HEK293 (cell line): ENCODE results near the gene NRSN2.

Experiments used
- FEZF1 ChIP-seq: fragments of 450-650 bp; formaldehyde crosslinking; IDR thresholded peaks from 2 replicates; pipeline ENCODE4 v1.5.1; 2016; ENCODE audit warnings: missing biosample characterization, missing genetic modification characterization
- KLF1 ChIP-seq: fragments of 450-650 bp; formaldehyde crosslinking; IDR thresholded peaks from 2 replicates; pipeline ENCODE4 v1.5.1; 2016; ENCODE audit warnings: missing biosample characterization, missing genetic modification characterization
- OSR2 ChIP-seq: fragments of 450-650 bp; formaldehyde crosslinking; IDR thresholded peaks from 2 replicates; pipeline ENCODE4 v1.5.1; 2016; ENCODE audit warnings: missing biosample characterization, missing genetic modification characterization
- OVOL3 ChIP-seq: fragments of 450-650 bp; formaldehyde crosslinking; IDR thresholded peaks from 2 replicates; pipeline ENCODE4 v1.5.1; 2016; ENCODE audit warnings: missing biosample characterization, missing genetic modification characterization
- SETDB1 ChIP-seq: IDR thresholded peaks from one replicate; pipeline ENCODE4 v1.6.1; 2017; ENCODE audit warnings: mild to moderate bottlenecking, low read length, moderate library complexity, mixed read lengths; ENCODE audit not compliant: insufficient read length
- TCF7L2 ChIP-seq: IDR thresholded peaks from 2 replicates; pipeline ENCODE4 v1.6.1; 2011; ENCODE audit warnings: low read depth, mild to moderate bottlenecking, inconsistent platforms, low read length, moderate library complexity, borderline replicate concordance
- ZBTB7A ChIP-seq: fragments of 450-650 bp; formaldehyde crosslinking; IDR thresholded peaks from 2 replicates; pipeline ENCODE4 v1.5.1; 2016; ENCODE audit warnings: low read depth, missing biosample characterization, missing genetic modification characterization
- ZBTB8A ChIP-seq: fragments of 450-650 bp; formaldehyde crosslinking; IDR thresholded peaks from 2 replicates; pipeline ENCODE4 v1.5.1; 2016; ENCODE audit warnings: missing biosample characterization, missing genetic modification characterization
- ZNF10 ChIP-seq: fragments of 450-650 bp; formaldehyde crosslinking; IDR thresholded peaks from 2 replicates; pipeline ENCODE4 v1.5.1; 2017; ENCODE audit warnings: missing biosample characterization, missing genetic modification characterization
- ZNF112 ChIP-seq: fragments of 450-650 bp; formaldehyde crosslinking; IDR thresholded peaks from 2 replicates; pipeline ENCODE4 v1.5.0; 2017; ENCODE audit warnings: missing biosample characterization, missing genetic modification characterization
- ZNF155 ChIP-seq: fragments of 450-650 bp; formaldehyde crosslinking; IDR thresholded peaks from 2 replicates; pipeline ENCODE4 v1.5.1; 2016; ENCODE audit warnings: missing biosample characterization, missing genetic modification characterization
- ZNF274 ChIP-seq, 2 experiments: fragments of 200-500 bp in 1 of 2; fragments of 450-650 bp in 1 of 2; sonication (Bioruptor generic) in 1 of 2; formaldehyde crosslinking in 1 of 2; IDR thresholded peaks; 2 replicates each; pipeline versions ENCODE4 v1.5.1 to v1.6.1; 2014 to 2016; ENCODE audit warnings: borderline replicate concordance in 1 of 2, inconsistent platforms in 1 of 2, low read length in 1 of 2, missing biosample characterization in 1 of 2, missing genetic modification characterization in 1 of 2
- ZNF501 ChIP-seq: fragments of 450-650 bp; formaldehyde crosslinking; IDR thresholded peaks from 2 replicates; pipeline ENCODE4 v1.5.1; 2016; ENCODE audit warnings: missing biosample characterization, missing genetic modification characterization
- ZNF701 ChIP-seq: fragments of 450-650 bp; formaldehyde crosslinking; IDR thresholded peaks from 2 replicates; pipeline ENCODE4 v1.5.1; 2016; ENCODE audit warnings: missing biosample characterization, missing genetic modification characterization
- ZNF785 ChIP-seq: fragments of 450-650 bp; formaldehyde crosslinking; IDR thresholded peaks from 2 replicates; pipeline ENCODE4 v1.5.1; 2016; ENCODE audit warnings: missing biosample characterization, missing genetic modification characterization
- TF ChIP-seq, protein P1 (sequence below): fragments of 450-650 bp; formaldehyde crosslinking; IDR thresholded peaks from 2 replicates; pipeline ENCODE4 v1.5.1; 2016; ENCODE audit warnings: missing biosample characterization, missing genetic modification characterization, borderline replicate concordance
- TF ChIP-seq, protein P2 (sequence below): fragments of 450-650 bp; formaldehyde crosslinking; IDR thresholded peaks from 2 replicates; pipeline ENCODE4 v1.5.1; 2016; ENCODE audit warnings: missing biosample characterization, missing genetic modification characterization
- TF ChIP-seq, protein P3 (sequence below): fragments of 450-650 bp; formaldehyde crosslinking; IDR thresholded peaks from 2 replicates; pipeline ENCODE4 v1.5.1; 2016; ENCODE audit warnings: missing biosample characterization, missing genetic modification characterization
- TF ChIP-seq, protein P4 (sequence below): fragments of 450-650 bp; formaldehyde crosslinking; optimal IDR thresholded peaks from 2 replicates; pipeline ENCODE3; 2016; ENCODE audit warnings: missing biosample characterization, mild to moderate bottlenecking, missing genetic modification characterization
- TF ChIP-seq, protein P5 (sequence below): fragments of 450-650 bp; formaldehyde crosslinking; conservative IDR thresholded peaks from 2 replicates; pipeline ENCODE4 v1.5.1; 2016; ENCODE audit warnings: low read depth, missing biosample characterization, missing genetic modification characterization
- TF ChIP-seq, protein P6 (sequence below): fragments of 450-650 bp; formaldehyde crosslinking; IDR thresholded peaks from 2 replicates; pipeline ENCODE4 v1.5.1; 2016; ENCODE audit warnings: missing biosample characterization, missing genetic modification characterization

The NRSN2 gene

DNA sequence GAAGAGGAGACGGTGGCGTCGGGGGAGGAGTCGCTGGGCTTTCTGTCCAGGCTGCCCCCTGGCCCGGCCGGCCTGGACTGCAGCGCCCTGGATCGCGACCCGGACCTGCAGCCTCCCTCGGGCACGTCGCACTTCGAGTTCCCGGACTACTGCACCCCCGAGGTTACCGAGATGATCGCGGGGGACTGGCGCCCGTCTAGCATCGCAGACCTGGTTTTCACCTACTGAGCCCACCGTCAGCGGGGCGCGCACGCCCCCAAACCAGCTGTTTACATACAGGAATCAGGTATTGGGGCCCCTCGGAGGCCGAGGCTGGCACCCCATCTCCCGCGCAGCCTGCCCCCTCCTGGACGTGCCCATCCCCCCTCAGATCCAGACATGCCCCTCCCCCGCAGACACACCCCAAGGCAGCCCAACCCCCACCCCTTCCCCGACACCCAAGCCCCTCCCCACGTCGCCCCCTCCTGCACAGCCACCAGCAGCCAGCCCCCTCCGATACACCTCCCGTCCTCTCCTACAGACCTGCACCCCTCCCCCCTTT, 20.2 kb upstream of the NRSN2 start (continued):
- TF ChIP-seq, protein P1, sequence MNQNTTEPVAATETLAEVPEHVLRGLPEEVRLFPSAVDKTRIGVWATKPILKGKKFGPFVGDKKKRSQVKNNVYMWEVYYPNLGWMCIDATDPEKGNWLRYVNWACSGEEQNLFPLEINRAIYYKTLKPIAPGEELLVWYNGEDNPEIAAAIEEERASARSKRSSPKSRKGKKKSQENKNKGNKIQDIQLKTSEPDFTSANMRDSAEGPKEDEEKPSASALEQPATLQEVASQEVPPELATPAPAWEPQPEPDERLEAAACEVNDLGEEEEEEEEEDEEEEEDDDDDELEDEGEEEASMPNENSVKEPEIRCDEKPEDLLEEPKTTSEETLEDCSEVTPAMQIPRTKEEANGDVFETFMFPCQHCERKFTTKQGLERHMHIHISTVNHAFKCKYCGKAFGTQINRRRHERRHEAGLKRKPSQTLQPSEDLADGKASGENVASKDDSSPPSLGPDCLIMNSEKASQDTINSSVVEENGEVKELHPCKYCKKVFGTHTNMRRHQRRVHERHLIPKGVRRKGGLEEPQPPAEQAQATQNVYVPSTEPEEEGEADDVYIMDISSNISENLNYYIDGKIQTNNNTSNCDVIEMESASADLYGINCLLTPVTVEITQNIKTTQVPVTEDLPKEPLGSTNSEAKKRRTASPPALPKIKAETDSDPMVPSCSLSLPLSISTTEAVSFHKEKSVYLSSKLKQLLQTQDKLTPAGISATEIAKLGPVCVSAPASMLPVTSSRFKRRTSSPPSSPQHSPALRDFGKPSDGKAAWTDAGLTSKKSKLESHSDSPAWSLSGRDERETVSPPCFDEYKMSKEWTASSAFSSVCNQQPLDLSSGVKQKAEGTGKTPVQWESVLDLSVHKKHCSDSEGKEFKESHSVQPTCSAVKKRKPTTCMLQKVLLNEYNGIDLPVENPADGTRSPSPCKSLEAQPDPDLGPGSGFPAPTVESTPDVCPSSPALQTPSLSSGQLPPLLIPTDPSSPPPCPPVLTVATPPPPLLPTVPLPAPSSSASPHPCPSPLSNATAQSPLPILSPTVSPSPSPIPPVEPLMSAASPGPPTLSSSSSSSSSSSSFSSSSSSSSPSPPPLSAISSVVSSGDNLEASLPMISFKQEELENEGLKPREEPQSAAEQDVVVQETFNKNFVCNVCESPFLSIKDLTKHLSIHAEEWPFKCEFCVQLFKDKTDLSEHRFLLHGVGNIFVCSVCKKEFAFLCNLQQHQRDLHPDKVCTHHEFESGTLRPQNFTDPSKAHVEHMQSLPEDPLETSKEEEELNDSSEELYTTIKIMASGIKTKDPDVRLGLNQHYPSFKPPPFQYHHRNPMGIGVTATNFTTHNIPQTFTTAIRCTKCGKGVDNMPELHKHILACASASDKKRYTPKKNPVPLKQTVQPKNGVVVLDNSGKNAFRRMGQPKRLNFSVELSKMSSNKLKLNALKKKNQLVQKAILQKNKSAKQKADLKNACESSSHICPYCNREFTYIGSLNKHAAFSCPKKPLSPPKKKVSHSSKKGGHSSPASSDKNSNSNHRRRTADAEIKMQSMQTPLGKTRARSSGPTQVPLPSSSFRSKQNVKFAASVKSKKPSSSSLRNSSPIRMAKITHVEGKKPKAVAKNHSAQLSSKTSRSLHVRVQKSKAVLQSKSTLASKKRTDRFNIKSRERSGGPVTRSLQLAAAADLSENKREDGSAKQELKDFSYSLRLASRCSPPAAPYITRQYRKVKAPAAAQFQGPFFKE (tag by site-specific recombination), result no peak
- TF ChIP-seq ZNF274 (IDR thresholded peaks at IDR 0.05; ENCODE audit: low read length) (no peak), ZNF274 (tag by site-specific recombination; IDR thresholded peaks at IDR 0.05; ENCODE audit: borderline replicate concordance) (no peak), ZNF501 (tag by site-specific recombination) (0 out of 2 replicates have a peak, but pooled peaks have one; percentile 12), ZNF112 (tag by site-specific recombination) (no peak), ZBTB8A (tag by site-specific recombination) (0 out of 2 replicates have a peak, but pooled peaks have one; percentile 36), KLF1 (tag by site-specific recombination) (no peak), ZNF785 (no peak), ZBTB7A (tag by site-specific recombination) (peak; percentile 49; the same call in 1 of the 2 replicates), OSR2 (no peak; the same call in 1 of the 2 replicates), ZNF155 (tag by site-specific recombination) (no peak), FEZF1 (no peak), SETDB1 (no peak), OVOL3 (no peak), ZNF10 (tag by site-specific recombination) (no peak), TCF7L2 (no peak), ZNF701 (tag by site-specific recombination) (no peak)
- TF ChIP-seq, protein P2, sequence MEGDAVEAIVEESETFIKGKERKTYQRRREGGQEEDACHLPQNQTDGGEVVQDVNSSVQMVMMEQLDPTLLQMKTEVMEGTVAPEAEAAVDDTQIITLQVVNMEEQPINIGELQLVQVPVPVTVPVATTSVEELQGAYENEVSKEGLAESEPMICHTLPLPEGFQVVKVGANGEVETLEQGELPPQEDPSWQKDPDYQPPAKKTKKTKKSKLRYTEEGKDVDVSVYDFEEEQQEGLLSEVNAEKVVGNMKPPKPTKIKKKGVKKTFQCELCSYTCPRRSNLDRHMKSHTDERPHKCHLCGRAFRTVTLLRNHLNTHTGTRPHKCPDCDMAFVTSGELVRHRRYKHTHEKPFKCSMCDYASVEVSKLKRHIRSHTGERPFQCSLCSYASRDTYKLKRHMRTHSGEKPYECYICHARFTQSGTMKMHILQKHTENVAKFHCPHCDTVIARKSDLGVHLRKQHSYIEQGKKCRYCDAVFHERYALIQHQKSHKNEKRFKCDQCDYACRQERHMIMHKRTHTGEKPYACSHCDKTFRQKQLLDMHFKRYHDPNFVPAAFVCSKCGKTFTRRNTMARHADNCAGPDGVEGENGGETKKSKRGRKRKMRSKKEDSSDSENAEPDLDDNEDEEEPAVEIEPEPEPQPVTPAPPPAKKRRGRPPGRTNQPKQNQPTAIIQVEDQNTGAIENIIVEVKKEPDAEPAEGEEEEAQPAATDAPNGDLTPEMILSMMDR (tag by site-specific recombination), result peak; percentile 72
- TF ChIP-seq, protein P3, sequence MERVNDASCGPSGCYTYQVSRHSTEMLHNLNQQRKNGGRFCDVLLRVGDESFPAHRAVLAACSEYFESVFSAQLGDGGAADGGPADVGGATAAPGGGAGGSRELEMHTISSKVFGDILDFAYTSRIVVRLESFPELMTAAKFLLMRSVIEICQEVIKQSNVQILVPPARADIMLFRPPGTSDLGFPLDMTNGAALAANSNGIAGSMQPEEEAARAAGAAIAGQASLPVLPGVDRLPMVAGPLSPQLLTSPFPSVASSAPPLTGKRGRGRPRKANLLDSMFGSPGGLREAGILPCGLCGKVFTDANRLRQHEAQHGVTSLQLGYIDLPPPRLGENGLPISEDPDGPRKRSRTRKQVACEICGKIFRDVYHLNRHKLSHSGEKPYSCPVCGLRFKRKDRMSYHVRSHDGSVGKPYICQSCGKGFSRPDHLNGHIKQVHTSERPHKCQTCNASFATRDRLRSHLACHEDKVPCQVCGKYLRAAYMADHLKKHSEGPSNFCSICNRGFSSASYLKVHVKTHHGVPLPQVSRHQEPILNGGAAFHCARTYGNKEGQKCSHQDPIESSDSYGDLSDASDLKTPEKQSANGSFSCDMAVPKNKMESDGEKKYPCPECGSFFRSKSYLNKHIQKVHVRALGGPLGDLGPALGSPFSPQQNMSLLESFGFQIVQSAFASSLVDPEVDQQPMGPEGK (tag by site-specific recombination), result no peak
- TF ChIP-seq, protein P4, sequence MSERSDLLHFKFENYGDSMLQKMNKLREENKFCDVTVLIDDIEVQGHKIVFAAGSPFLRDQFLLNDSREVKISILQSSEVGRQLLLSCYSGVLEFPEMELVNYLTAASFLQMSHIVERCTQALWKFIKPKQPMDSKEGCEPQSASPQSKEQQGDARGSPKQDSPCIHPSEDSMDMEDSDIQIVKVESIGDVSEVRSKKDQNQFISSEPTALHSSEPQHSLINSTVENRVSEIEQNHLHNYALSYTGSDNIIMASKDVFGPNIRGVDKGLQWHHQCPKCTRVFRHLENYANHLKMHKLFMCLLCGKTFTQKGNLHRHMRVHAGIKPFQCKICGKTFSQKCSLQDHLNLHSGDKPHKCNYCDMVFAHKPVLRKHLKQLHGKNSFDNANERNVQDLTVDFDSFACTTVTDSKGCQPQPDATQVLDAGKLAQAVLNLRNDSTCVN (tag by site-specific recombination), result peak; percentile 56
- TF ChIP-seq, protein P5, sequence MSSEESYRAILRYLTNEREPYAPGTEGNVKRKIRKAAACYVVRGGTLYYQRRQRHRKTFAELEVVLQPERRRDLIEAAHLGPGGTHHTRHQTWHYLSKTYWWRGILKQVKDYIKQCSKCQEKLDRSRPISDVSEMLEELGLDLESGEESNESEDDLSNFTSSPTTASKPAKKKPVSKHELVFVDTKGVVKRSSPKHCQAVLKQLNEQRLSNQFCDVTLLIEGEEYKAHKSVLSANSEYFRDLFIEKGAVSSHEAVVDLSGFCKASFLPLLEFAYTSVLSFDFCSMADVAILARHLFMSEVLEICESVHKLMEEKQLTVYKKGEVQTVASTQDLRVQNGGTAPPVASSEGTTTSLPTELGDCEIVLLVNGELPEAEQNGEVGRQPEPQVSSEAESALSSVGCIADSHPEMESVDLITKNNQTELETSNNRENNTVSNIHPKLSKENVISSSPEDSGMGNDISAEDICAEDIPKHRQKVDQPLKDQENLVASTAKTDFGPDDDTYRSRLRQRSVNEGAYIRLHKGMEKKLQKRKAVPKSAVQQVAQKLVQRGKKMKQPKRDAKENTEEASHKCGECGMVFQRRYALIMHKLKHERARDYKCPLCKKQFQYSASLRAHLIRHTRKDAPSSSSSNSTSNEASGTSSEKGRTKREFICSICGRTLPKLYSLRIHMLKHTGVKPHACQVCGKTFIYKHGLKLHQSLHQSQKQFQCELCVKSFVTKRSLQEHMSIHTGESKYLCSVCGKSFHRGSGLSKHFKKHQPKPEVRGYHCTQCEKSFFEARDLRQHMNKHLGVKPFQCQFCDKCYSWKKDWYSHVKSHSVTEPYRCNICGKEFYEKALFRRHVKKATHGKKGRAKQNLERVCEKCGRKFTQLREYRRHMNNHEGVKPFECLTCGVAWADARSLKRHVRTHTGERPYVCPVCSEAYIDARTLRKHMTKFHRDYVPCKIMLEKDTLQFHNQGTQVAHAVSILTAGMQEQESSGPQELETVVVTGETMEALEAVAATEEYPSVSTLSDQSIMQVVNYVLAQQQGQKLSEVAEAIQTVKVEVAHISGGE (tag by site-specific recombination), result no peak
- TF ChIP-seq, protein P6, sequence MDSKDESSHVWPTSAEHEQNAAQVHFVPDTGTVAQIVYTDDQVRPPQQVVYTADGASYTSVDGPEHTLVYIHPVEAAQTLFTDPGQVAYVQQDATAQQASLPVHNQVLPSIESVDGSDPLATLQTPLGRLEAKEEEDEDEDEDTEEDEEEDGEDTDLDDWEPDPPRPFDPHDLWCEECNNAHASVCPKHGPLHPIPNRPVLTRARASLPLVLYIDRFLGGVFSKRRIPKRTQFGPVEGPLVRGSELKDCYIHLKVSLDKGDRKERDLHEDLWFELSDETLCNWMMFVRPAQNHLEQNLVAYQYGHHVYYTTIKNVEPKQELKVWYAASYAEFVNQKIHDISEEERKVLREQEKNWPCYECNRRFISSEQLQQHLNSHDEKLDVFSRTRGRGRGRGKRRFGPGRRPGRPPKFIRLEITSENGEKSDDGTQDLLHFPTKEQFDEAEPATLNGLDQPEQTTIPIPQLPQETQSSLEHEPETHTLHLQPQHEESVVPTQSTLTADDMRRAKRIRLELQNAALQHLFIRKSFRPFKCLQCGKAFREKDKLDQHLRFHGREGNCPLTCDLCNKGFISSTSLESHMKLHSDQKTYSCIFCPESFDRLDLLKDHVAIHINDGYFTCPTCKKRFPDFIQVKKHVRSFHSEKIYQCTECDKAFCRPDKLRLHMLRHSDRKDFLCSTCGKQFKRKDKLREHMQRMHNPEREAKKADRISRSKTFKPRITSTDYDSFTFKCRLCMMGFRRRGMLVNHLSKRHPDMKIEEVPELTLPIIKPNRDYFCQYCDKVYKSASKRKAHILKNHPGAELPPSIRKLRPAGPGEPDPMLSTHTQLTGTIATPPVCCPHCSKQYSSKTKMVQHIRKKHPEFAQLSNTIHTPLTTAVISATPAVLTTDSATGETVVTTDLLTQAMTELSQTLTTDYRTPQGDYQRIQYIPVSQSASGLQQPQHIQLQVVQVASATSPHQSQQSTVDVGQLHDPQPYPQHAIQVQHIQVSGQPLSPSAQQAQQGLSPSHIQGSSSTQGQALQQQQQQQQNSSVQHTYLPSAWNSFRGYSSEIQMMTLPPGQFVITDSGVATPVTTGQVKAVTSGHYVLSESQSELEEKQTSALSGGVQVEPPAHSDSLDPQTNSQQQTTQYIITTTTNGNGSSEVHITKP, result 0 out of 2 replicates have a peak, but pooled peaks have one; percentile 9
